HG03025 (cell line): ENCODE results near the gene SLC28A1.
"Not testable (repeated sequence)": the region's sequence is repeated elsewhere in the genome, so short reads cannot be mapped to it uniquely, and the experiment has no call there.

Experiments
- ATAC-seq: cut with Tn5 transposase; IDR thresholded peaks from one replicate; pipeline ENCODE4 v1.9.1; 2021; ENCODE audit warnings: mild to moderate bottlenecking, moderate library complexity; ENCODE audit not compliant: unreplicated experiment, low FRiP score

Gene SLC28A1

DNA sequence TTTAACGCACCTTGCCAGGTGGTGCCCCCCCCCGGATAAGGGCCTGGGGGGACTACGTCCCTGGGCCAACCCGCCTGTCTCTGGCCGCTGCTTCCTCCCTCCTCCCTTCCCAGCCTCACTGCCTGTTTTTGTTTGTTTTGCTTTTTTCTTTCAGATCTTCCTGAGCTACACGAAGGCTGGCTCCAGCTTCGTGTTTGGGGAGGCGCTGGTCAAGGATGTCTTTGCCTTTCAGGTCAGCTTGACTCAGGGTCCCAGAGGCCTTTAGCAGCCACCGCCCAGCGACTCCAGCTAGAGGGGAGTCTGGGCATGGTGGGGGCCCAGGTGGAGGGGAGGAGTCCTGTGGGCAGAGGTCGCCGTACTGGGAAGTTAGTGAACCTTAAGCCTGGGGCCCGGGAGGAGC lies 24.1 kb downstream of the SLC28A1 start:
- ATAC-seq = no peak

DNA sequence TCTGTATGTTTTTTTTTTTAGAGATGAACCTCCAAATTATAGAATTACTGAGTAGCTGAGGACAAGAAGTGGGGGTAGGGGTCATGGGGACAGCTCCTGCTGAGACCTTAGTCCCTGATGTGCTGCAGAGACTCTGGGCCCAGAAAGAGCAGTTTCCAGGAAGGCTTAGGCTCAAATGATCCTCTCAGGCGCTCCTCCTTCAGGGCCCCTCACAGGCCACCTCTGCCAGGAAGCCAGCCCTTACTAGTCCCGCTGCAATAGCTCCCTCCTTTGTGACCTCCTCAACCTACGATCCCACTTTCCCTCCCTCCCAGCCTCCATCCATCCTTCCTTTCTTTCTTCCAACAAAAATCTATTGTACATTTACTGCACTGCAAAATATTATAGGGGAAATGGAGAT lies 24.6 kb downstream of the SLC28A1 start:
- ATAC-seq = no peak

- no peak for ATAC-seq
Observed at GRCh38 chr15:84909782-84910181, 25.3 kb downstream of the SLC28A1 start.

- ATAC-seq = no peak
Observed at GRCh38 chr15:84910928-84911623, 26.6 kb downstream of the SLC28A1 start.

DNA sequence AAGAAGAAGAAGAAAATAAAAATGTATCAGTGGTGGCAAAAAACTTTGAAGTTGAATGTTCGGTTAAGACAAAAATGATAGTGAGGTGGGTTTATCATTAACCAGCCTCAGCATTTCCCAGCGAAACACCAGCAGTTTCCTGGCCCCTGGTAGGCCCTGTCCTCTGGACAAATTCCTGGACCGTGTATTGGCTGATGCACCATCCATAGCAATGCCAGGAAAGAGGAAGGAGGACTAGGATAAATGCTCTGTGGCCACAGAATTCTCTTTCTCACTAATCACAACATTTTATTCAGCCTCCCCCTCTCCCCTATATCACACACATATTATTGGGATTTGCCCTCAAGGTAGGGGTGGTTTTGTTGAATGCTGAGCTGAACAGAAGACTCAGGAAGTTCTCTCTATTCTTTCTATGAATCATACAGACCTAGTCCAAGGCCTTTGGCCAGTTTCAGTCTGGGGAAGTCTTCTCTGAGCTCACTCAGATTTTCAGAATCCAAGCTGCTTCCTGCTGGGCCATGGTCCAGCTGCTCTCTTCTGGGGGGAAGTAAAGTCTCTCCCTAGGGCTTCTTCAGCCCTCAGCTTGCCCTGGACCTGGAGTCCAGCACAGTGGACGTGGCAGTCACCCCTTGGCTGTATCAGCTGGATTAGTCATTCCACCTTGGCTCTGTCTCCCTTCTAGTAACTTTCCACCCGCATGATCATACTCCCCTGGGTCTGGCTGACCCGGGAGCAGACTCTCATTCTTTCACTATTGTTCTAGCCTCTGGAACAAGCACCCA lies 27.6 kb downstream of the SLC28A1 start:
- no peak for ATAC-seq

- no peak for ATAC-seq
Observed at GRCh38 chr15:84913360-84913723, 28.9 kb downstream of the SLC28A1 start.

GRCh38 chr15:84914351-84914750 lies 29.9 kb downstream of the SLC28A1 start:
- no peak for ATAC-seq

GRCh38 chr15:84914909-84915605 lies 30.6 kb downstream of the SLC28A1 start:
- peak; percentile 67 for ATAC-seq

DNA sequence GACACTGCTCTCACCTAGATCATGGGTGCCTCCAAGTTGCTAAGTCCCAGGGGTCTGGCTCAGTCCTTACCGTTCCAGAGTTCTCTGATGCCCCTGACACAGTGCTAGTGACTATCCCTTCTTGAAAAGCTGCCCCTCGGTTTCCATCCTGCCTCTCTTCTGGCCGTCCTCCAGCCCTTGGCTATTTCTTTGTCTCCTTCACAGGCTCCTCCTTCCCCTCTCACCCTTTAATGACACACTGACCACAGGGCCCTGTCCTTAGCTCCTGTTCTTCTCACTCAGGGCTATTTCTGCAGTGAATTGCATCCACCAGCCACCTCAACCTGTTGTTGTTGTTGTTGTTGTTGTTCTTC lies 31.1 kb downstream of the SLC28A1 start:
- ATAC-seq = no peak

- no peak for ATAC-seq
Observed at GRCh38 chr15:84917452-84917851, 33.0 kb downstream of the SLC28A1 start.

DNA sequence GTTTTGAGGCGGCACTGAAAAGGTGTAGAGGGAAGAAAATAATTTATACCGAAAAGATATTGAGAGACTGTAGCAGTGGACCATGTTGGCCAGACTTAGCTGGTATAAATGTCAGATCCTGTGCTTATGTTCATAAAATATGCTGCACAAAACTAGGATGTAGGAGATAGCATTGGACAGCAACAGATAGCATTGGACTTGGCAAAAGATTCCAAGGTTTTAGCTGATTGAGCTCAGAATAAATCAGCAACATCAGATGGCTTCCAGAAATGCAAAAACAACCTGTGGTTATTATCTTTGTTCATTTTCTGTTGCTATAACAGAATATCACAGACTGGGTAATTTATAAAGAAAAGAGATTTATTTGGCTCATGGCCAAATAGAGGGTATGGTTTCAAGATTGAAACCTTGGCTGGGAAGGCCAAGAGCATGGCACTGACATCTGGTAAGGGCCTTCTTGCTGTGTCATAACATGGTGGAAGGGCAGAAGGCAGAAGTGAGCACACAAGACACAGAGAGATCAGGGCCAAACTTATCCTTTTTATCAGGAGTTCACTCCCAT lies 34.7 kb downstream of the SLC28A1 start:
- no peak for ATAC-seq

- ATAC-seq = no peak
Observed at GRCh38 chr15:84921121-84921520, 36.7 kb downstream of the SLC28A1 start.

GRCh38 chr15:84922530-84922929 lies 38.1 kb downstream of the SLC28A1 start:
- no peak for ATAC-seq

DNA sequence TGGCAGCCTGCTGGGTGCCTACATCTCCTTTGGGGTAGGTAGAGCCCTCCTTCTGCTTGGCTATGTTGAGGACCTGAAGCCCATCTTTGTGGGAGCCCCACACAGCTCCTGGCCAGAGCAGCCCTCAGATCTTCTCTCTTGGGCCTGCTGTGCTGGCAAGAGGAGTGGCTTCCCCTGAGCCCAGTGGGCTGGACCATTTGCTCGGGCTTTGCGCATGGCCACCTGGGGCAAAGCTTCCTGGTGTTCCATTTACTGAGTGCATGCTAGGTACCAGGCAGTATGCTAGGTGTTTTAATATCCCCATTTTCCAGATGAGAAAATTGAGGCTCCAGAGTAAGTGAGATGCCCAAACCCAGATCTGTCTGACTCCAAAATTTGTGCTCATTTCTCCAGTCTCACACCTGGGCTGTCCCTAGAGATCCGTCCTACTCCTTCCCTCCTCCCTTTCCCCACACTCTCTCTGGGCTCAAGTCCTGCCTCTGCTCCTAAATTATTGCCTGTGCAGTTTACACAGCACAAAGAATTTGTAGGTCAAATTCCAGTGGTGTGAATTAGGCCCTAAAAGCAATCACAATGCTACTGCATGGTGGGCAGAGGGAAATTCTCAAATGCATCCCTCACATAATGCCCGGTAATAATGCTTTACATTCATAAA lies 39.7 kb downstream of the SLC28A1 start:
- ATAC-seq = no peak

DNA sequence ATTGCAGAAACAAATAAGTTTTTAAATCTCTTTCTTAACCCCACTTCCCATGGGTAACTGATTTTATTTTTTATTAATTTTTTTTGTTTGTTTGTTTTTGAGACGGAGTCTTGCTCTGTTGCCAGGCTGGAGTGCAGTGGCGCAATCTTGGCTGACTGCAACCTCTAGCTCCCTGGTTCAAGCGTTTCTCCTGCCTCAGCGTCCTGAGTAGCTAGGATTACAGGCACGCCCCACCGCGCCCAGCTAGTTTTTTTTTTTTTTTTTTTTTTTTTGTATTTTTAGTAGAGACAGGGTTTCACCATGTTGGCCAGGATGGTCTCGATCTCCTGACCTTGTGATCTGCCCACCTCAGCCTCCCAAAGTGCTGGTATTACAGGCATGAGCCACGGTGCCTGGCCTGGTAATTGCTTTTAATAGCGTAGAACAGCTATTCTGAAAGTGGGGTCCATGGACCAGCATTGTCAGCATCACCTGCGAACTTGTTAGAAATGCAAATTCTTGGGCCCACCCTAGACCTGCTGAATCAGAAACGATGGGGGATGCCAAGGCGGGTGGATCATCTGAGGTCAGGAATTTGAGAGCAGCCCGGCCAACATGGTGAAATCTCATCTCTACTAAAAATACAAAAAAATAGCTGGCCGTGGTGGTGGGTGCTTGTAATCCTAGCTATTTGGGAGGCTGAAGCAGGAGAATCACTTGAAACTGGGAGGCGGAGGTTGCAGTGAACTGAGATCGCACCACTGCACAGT lies 40.5 kb downstream of the SLC28A1 start:
- ATAC-seq = not testable (repeated sequence)

GRCh38 chr15:84925906-84926305 lies 41.4 kb downstream of the SLC28A1 start:
- ATAC-seq = no peak

- ATAC-seq = no peak
Observed at GRCh38 chr15:84926491-84927230, 42.2 kb downstream of the SLC28A1 start.

- ATAC-seq = no peak
Observed at GRCh38 chr15:84928843-84929168, 44.3 kb downstream of the SLC28A1 start.

- ATAC-seq = no peak
Observed at GRCh38 chr15:84929795-84930603, 45.5 kb downstream of the SLC28A1 start.
